Islet precursor cell (in vitro differentiated cells): ENCODE data around the gene TAF4B.
"Not testable (repeated sequence)": the region's sequence is repeated elsewhere in the genome, so short reads cannot be mapped to it uniquely, and the experiment has no call there.

Experiments
- DNase-seq: peaks from one replicate; pipeline ENCODE4 v3.0.0-alpha.2; 2018

Gene TAF4B

DNA sequence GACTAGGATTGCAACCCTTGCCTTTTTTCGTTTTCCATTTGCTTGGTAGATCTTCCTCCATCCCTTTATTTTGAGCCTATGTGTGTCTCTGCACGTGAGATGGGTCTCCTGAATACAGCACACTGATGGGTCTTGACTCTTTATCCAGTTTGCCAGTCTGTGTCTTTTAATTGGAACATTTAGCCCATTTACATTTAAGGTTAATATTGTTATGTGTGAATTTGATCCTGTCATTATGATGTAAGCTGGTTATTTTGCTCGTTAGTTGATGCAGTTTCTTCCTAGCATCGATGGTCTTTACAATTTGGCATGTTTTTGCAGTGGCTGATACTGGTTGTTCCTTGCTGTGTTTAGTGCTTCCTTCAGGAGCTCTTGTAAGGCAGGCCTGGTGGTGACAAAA, 16.1 kb downstream of the TAF4B start:
- DNase-seq: not testable (repeated sequence)

DNA sequence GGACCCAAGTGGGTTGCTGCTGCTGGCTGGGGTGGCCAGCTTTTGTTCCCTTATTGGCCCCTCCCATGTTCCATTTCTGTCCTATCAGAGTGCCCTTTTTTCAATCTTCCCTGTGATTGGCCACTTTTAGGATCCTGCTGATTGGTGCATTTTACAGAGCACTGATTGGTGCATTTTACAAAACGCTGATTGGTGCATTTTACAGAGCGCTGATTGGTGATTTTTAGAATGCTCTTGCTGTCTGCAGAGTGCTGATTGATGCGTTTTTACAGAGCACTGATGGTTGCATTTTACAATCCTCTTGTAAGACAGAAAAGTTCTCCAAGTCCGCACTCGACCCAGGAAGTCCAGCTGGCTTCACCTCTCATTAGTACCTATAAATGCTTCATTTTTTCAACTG, 19.2 kb downstream of the TAF4B start:
- DNase-seq: not testable (repeated sequence)

DNA sequence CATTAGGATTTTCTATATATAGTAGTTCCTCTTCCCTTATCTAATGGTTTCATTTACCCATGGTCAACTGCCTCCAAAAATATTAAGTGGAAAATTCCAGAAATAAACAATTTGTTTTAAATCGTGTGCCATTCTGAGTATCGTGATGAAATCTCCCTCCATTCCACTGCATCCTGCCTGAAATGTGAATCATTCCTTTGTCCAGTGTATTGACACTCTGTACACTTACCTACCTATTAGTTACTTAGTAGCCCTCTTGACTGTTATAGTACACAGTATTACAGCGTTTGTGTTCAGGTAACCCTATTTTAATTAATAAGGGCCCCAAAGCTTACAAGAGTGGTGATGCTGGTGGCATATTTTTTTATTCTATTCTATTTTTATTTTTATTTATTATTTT, 26.2 kb downstream of the TAF4B start:
- no peak for DNase-seq

DNA sequence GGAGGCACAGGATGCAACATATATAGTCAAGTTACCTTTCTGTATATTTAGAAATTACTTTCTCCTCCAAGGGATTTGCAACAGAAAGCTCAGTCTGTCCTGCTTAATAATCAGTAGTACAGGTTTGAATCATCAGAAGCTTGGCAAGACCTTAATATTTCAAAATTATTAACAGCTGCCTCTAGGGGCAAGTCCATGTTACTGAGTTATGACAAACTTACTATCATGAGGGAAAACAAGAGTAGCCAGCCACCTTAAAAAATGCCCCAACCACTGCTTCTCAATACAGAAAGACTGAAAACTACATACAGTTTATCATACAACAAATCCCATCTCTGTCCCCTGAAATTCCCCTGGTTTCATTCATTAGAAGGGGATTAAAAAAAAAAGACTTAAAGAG, 28.6 kb downstream of the TAF4B start:
- DNase-seq: not testable (repeated sequence)

DNA sequence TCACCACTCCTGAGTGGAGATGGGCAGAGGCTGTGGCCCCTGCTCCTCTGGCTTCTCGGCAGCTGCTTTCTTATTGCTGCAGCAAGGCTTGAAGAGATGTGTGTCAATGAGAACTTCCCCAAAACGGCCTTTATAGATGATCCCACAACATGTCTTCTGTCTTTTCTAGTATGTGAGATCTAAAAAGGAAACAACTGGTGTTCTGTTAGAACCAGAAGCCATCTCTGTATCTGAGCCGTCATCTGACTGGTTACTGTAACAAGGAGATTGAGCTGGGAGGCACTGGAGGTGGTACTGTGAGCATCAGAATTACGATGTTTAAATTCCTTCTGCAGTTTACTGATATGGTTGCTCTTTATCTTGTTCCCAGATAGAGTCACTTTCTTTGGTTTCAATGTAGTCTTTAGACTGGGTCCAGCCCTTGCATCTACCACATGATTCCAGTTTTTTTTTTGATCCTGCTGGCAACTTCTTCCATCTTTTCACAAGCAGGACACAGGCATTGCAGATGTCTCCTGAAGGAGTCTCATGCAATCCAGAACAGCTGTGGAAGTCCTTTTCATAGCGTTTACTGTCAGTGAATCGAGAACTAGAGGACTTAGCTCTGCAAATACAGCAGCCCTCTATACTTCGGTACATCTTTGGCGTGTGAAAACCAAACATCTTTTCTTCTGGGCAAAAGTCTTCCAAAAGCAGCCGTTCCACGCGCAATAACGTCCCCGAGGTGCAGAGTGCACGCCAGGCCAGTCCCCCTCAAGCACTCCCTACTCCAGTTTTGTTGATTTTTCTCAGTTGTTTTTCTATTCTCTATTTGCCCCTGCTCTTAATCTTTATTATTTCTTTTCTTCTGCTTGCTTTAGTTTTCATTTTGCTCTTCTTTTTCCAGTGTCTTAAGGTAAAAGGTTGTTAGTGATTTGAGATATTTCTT, 29.7 kb downstream of the TAF4B start:
- no peak for DNase-seq

DNA sequence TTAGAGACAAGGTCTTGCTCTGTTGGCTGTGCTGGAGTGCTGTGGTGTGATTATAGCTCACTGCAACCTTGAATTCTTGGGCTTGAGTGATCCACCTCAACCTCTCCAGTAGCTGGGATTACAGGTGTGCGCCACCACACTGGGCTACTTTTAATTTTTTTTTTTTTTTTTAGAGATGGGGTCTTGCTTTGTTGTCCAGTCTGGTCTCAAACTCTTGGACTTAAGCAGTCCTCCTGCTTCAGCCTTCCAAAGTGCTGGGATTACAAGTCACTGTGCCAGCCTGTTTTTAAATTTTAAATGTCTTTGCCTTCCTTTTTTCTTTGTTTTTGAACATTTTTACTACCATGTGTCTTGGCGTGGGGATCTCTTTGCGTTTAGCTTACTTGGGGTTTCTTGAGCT, 32.5 kb downstream of the TAF4B start:
- DNase-seq: no peak

DNA sequence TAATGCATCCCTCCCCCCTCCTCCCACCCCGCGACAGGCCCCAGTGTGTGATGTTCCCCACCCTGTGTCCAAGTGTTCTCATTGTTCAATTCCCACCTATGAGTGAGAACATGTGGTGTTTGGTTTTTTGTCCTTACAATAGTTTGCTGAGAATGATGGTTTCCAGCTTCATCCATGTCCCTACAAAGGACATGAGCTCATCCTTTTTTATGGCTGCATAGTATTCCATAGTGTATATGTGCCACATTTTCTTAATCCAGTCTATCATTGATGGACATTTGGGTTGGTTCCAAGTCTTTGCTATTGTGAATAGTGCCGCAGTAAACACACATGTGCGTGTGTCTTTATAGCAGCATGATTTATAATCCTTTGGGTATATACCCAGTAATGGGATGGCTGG, 33.2 kb downstream of the TAF4B start:
- DNase-seq: not testable (repeated sequence)

DNA sequence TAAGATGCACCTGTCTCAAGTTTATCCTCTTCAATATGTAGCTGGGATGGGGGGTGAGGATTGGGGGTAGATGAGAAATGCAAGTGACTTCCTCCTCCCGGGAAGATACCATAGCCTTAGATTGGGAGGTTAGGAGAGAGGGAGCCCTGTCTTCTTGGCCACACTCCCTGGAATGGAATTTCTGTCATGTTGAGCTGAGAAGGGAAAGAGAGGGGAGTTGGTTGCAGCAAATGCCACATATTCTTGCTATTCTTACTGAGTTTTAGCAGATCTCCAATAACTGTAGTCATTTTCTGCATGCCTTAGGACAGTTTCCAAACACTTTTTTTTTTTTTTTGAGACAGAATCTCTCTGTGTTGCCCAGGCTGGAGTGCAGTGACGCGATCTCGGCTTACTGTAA, 35.9 kb downstream of the TAF4B start:
- no peak for DNase-seq

DNA sequence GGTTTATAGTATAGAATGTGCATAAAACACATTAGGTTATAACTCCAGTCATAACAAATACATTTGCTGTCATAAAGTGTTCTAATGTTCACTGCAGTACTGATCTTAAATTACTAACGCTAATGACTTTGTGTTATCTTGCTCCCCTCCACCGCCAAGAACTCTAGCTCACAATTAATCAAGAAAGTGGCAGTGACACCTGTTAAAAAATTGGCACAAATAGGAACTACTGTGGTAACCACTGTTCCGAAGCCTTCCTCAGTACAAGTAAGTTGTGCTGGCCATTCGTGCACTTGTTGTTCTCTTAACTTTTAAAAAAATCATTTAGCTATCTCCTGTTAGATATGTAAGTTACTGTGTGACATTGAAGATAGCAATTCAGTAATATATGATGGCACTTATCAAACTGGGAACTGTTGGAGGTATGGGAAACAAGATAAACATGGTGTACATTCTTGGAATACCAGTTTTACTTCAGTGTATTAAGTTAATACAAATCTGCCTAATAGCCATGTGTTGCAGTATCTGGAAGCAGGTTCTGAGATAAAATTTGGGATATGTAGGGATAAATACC, 41.2 kb downstream of the TAF4B start:
- no peak for DNase-seq

DNA sequence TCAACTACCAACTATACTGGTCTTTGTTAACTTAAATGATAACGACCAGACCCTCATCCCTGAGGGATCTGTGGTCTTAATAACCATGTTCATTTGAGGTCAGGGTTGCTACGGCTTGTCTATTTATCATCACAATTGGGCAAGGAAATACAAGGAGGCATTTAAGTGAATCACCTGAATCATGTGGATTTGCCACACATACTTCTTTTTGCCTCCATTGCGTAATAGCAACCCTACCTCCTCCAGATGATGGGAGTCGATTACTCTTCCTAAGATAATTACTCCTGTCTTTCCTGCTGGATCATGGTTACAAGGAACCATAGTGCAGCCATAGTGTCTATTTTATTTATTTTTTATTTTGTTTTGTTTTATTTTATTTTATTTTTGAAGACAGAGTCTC, 42.2 kb downstream of the TAF4B start:
- DNase-seq: no peak

DNA sequence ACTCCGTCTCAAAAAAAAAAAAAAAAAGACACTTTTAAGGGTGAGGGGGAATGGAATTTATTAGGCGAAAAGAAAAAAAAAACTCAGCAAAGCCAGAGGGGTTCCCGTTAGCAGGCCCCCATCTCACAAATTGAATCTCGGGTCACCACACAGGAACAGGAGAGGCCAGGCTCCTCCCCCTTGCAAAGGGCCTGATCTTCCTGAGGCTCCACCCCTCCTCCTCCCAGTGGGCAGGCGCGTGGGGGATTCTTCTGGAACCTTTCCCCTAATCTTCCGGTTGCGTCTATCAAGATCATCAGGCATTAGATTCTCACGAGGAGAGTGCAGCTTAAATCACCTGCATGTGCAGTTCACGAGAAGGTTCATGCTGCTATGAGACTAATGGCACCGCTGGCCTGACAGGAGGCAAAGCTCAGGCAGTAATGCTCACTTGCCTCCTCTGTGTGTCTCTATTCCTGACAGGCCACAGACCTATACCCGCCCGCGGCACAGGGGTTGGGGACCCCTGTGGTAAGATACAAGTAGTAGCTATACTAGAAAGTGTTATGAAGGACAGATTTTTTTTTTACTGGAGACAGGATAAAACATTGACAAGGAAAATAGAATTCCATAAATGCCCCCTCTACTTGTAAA, 45.8 kb downstream of the TAF4B start:
- no peak for DNase-seq

DNA sequence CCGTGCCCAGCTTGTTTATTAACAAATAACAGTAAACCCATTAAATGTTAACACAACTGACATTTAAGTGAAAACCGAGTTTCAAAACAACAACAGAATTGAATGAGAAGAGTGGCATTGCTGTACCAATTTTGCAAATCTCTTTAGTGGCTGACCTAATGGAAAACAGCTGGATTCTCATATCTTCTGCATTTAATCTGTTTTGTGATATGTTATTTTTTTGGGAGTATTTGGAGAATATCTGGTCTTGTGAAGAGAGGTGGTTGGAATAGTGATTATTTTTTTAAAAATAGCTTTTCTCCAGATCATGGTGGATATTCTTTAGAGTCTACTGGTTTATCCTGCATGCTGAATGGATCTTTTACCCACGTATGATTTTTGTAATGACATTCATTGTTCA, 51.1 kb downstream of the TAF4B start:
- no peak for DNase-seq

DNA sequence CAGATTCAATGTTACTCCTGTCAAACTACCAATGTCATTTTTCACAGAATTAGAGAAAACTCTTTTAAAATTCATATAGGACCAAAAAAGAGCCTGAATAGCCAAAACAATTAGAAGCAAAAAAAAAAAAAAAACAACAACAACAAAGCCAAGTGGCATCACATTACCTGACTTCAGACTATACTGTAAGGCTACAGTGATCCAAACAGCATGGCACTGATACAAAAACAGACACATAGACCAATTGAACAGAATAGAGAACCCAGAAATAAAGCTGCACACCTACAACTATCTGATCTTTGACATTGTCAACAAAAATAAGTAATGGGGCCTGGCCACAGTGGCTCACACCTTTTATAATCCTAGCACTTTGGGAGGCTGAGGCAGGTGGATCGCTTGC, 53.2 kb downstream of the TAF4B start:
- DNase-seq: no peak

DNA sequence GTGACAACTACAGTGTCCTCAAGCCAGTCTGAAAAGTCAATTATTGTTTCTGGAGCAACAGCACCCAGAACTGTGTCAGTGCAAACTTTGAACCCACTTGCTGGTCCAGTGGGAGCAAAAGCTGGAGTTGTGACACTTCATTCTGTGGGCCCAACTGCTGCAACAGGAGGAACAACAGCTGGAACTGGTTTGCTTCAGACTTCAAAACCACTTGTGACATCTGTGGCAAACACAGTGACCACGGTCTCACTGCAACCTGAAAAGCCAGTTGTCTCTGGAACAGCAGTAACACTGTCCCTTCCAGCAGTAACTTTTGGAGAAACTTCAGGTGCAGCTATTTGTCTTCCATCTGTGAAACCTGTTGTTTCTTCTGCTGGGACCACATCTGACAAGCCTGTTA, 59.8 kb downstream of the TAF4B start:
- no peak for DNase-seq

DNA sequence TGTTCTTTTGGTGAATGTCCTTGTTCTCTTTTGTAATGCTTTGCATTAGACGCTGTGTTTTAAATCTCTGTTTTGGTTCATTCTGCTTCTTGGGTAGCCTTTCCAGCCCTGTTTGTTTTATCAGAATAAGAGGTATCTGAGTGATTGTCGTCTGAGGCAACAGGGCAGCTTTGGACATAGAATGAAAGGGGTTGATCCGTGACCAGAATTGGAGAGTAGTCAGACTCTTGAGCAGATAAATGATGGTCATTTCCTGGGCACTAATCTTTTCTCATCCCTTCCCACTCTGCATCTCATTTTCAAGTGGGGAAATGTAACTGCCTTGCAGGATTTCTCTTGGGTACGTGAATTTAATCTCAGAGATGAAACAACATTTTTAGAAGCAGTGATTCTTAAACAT, 61.4 kb downstream of the TAF4B start:
- no peak for DNase-seq

DNA sequence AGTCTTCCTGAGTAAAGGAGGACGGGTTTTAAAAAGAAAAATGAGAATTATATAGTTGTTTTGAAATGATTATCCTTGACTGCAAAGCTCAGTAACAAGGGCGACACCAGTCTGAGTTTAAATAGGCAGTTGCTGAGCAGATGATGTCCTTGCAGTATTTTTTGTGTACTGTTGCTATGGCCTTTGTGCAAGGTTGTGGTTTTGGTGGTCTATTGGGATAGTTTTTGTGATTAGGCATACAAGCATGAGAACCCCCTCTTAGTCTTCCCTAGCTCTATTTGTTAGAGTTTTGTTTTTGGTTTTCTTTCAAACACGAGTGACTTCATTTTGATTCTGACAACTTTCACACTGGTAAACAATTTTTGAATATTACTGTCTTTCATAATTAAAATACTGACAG, 64.1 kb downstream of the TAF4B start:
- DNase-seq: no peak

DNA sequence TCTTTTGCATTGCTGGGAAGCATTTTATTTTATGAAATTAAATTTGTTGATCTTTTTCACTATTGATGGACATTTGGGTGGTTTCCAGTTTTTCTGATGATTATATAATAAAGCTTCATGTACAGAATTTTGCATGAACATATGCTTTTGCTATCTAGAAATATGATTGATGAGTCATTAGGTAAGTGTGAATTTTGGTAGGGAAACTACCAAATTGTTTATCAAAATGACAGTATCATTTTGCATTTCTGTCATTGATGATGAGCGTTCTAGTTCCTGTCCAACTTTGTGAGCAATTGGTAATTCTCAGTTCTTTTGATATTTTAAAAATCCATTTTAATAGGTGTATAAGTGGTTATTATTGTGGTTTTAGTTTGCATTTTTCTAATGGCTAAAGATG, 67.7 kb downstream of the TAF4B start:
- no peak for DNase-seq

DNA sequence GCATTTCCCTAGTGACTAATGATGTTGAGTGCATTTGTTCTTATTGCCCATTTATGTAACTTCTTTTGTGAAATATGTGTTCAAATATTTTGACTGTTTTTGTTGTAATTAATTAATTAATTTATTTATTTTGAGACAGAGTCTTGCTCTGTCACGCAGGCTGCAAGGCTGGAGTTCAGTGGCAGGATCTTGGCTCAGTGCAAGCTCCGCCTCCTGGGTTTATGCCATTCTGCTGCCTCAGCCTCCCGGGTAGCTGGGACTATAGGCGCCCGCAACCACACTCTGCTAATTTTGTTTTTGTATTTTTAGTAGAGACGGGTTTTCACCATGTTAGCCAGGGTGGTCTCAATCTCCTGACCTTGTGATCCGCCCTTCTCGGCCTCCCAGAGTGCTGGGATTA, 71.9 kb downstream of the TAF4B start:
- no peak for DNase-seq

DNA sequence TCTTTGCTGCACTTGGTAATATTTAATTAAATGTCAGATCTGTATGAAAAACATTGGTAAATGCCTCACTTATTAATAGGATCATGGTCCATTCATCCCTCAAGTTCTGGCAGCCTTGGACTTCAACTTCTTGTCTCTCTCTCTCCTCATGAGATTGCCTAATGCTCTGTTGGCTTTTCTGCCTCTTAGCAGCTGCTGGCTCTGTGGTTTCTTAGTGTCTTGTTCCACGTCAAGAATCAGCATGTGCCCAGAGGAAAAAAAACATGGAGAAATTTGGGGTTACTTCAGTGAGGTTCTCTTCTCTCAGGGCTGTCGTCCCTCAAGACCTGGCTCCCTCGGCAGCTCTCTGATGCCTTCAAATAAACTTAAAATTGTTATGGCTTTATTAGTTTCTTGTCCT, 75.4 kb downstream of the TAF4B start:
- DNase-seq: no peak

DNA sequence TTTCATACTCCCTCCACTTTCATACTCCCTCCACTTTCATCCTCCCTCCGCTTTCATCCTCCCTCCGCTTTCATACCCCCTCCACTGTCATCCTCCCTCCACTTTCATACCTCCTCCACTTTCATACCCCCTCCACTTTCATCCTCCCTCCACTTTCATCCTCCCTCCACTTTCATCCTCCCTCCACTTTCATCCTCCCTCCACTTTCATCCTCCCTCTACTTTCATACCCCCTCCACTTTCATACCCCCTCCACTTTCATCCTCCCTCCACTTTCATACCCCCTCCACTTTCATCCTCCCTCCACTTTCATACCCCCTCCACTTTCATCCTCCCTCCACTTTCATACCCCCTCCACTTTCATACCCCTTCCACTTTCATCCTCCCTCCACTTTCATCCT, 77.0 kb downstream of the TAF4B start:
- DNase-seq: not testable (repeated sequence)

DNA sequence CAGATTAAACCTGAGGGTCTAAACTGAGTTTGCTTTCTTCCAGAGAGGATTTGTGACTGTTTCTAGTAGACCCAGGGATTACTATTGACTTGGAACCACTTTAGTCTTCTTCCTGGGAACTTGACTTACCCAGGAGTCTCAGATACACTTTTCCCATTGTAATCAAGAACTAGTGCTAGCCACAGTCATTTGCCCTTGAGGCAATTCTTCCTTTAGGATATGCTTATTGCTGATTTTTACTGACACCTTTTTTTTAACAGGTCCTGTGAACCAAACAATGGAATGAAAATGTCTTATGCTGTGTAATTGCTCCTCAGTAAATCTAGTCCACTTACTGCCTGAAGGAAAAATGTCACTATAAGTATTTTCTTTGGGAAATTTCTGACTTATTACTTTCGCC, 78.3 kb downstream of the TAF4B start:
- DNase-seq: no peak

DNA sequence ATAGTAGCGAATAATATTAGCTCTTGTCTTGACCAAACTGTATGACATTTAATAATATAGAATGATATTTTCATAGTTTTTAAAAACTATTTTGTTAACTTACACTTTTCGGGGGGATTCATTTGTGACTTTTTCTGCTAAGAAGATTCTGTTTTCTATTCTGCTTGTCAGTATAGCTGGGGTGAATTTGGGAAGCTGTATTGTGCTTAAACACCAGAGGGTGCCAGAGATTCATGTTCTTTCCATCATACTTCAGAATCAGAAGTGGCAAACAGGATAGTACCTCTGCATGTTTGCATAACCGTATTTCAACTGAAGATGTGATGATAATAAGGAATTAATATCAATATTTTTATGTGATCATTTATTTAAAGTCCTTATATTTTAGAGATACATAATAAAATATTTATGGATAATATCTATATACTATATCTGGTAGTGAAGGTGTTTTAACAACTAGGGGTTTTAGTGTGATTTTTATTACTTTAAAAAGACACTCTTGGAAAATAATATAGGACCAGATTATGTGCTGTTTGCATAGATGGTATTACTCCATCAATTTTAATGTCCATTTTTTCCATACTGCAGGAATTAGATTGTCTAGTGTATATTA, 81.0 kb downstream of the TAF4B start:
- DNase-seq: no peak

DNA sequence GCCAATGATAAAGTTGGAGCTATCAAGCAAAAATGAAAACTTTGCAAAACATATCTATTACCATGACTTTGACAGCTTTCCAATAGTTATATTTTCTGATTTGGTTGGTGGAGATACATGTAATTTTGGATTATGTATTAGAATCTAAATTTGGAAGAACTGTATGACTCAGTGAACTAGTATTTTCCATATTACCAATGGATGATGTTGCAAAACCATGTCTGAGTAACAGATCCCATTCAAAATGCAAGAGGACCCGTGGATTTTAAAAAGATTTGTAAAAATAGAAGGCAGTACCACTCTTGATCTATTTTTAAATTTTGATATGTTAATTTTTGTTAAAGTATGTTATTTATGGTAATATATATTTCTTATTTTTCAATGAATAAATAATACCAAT, 83.0 kb downstream of the TAF4B start:
- no peak for DNase-seq

DNA sequence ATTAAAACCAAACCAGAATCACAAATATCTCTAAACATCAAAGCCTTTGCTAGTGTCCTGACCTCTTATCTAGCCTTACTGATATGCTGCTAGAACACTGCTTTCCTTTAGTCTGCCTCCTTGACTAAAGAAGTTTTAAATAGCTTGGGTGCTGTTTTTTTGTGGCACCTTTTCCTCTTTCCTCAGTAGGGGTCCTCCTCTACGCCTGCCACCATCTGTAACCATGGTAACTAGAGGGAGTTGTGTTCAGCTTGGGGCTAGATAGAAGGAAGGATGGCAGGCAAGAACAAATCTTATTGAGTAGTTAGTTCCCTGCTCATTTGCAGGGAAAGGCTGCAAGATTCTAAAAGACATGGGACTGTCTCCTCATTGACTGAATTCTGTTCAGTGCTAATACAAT, 86.0 kb downstream of the TAF4B start:
- no peak for DNase-seq
